DMS53 treated with DMSO at 0.1 percent for 48 hours (cell line): Measurements from ENCODE around the gene ARFIP1.
A peak's percentile ranks its signal among the peaks of the same experiment; 100 is the strongest.
"Not testable (repeated sequence)": the region's sequence is repeated elsewhere in the genome, so short reads cannot be mapped to it uniquely, and the experiment has no call there.

Experiments
- DNase-seq: peaks from one replicate; lab custom pipeline; 2025; ENCODE audit not compliant: unreplicated experiment; lab: John Stamatoyannopoulos, UW

The ARFIP1 gene

GRCh38 chr4:152894673-152895072 is 114.9 kb downstream of the ARFIP1 start:
- no peak for DNase-seq

DNA sequence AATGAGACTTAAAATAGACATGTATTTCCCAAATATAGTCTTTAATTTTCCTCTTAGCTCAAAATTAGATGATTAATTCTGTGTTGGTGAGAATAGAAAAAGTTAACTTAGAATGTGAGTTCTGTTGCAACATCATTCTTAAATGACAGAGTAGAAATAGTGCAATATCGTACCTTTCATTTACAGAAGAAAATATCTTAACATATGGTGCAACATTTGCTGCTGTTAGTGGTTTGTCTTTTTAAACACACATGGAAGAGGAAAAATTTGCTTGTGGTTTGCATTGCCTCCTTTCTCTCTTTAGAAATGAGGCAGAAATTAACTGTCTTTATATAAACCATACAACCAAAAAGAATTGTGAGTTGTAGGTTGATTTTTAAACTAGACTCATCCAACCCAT is 117.1 kb downstream of the ARFIP1 start:
- DNase-seq: no peak

DNA sequence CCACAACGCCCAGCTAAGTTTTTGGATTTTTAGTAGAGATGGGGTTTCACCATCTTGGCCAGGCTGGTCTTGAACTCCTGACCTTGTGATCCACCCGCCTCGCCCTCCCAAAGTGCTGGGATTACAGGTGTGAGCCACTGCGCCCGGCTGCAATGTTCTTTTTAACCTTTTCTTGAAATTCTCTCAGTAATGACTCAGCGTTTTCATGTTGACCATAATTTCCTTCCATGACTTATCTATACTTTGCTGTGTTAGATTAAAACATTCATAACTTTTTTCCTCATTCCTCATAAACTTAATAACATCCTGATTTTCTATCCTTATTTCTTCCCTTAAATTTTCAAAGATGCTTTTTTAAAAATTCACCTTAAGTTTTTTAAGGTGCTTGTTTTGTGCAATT is 118.4 kb downstream of the ARFIP1 start:
- not testable (repeated sequence) for DNase-seq

DNA sequence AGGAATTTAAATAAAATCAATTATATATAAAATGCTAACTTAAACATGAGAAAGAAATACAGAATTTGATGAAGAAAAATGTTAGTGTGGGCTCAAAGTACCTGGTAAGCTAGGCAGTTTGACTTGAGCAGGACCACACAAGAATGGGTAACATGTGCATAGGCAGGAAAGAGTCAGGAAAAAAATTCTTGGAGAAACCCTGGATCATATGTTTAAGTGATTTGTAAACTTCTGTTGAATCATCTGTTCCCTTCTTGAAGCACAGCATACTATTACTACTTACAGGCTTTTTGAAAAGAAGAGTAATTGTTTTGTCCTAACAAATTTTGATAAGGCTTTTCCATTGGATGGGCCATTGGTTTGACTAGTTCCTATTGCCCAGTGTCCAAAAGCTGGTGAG is 118.9 kb downstream of the ARFIP1 start:
- no peak for DNase-seq

DNA sequence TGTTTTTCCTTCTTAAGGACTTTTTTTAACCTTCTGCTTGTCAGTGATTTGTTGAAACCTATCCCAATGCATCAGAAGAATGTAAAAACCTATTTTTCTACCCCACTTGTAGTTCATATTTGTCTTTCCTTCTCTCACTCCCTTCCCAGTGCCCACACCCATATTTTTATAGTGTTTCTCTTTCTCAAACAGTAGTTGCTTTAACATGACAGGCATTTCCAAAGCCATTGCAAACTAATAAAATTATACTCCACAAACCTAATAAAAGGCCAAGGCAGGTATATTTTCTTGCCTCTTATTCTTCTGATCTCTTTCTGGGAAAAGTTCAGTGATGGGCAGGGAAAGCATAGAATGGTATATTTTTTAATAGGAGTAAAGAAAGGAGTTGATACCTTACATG is 120.6 kb downstream of the ARFIP1 start:
- no peak for DNase-seq

DNA sequence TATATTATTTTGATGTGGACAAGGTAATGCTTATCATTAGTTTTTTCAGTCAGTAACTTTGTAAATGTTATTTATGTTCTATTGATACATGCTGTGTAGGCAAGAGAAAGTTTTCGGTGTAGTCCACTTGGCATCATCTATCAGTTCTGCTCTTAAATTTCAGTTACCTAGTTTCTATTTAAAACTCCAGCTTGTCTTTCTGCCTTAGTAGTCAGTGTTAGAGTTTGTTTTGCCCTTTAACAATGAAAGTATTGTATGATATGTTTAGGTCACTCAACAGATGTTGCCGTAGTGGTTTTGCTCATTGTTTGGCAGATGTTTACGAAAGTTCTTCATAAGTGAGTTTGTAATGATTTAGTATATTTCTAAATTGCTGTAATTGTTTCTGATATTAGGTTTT is 121.5 kb downstream of the ARFIP1 start:
- DNase-seq: no peak

- no peak for DNase-seq
Observed at GRCh38 chr4:152903658-152904057, 123.9 kb downstream of the ARFIP1 start.

DNA sequence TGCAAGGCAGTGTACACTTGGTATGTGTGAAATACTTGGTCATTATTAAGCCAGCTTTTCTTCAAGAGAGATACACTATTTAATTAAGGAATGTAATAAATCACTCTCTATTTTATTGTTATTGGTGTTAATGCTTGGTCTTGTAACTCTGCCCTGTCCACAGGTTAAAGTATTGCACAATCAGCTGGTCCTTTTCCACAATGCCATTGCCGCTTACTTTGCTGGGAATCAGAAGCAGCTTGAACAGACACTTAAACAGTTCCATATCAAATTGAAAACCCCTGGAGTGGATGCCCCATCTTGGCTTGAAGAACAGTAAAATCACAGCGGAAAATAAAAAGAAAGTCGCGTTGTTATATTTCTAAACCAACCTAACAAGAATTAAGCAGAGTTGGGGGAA is 130.1 kb downstream of the ARFIP1 start:
- no peak for DNase-seq

DNA sequence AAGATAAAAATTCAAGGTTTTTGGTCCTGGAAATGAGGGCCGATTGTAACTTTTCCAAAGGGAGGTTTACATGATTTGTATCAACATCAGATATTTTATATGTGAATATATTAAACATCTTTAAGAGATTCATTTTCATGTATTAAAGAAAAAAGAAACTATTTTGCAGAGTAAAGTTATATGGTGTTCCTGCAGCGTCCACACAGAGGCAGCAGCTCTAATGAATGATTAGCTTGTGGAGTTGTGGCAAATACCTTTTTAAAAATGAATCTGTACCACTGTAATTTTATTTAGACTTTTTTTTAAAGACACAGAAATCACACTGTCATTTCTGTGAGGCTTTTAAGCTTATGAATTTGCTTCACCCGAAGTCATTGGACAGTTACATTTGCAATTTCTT is 130.8 kb downstream of the ARFIP1 start:
- DNase-seq: no peak

DNA sequence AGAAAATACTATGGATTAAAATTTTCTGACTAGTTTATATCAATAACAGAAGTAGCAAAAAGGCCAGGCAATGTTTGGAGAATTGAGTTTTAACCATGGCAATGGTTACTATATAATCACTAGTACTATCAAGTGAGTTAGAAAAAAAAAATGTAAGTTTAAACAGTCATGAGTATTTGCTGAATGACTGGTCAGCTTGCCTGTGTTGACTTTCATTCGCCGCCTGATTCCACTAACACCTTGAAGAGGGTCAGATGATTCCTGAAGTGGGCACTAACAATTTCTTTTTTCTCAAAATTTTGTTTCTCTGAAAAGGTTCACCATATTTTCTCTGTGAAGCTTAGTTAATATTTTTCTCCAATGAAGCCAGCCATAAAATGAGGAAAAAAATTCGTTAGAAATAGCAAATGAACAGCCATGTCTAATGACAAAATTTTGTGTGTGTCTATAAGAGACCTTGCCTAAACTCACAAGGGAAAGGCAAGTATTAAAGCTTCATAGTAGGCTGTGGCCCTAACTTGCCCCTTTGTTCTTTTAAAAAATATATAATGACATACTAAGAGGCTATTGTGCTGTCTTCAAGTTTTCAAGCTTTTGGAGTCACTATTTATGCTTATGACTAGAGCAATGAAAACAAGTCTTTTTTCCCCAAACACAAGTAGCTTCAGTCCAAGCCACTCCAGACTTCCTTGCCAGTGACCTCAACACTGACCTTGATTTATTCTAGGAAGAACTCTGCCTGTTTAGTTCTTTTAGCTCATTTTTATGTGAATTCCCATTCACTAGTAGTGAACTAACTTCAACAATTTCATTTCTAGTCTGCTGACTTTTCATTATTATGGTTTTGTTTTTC is 138.0 kb downstream of the ARFIP1 start:
- DNase-seq: peak; percentile 83

- DNase-seq: no peak
Observed at GRCh38 chr4:152919826-152920225, 140.1 kb downstream of the ARFIP1 start.

DNA sequence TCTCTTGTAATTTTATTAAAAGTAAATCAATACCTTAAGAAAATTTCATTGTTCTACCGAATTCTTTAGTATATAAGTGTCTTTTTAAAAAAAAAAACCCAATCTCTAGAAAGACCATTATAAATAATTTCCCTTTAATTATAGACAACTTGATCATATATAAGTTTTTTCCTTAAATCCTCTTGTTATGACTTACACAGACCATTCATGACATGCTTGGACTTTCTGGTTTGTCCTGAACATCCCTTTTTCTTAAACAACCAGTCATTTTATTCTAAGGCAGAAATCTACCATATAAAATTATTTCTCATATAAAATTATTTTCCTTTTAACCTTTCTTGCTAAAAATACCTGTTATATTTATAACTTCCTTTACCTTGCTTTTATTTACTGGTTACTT is 141.0 kb downstream of the ARFIP1 start:
- no peak for DNase-seq

- DNase-seq: no peak
Observed at GRCh38 chr4:152921284-152921683, 141.5 kb downstream of the ARFIP1 start.

DNA sequence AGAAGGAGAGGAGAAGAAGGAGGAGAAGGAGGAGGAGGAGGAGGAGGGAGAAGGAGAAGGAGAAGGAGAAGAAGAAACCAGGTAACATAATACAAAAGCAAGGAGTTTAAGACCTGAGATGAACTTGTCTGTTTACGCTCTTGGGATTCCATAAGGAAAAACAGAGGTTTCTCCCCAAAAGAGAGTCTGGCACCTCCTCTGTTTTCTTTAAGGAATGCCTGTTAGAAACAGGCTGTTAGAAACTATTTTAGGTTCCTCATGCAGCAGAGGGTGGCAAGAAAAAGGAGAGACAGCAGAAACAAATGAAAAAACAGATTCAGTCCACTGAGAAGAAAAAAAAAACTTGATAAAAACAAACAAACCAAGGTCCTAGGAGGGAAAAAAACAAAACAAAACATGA is 146.1 kb downstream of the ARFIP1 start:
- DNase-seq: no peak

DNA sequence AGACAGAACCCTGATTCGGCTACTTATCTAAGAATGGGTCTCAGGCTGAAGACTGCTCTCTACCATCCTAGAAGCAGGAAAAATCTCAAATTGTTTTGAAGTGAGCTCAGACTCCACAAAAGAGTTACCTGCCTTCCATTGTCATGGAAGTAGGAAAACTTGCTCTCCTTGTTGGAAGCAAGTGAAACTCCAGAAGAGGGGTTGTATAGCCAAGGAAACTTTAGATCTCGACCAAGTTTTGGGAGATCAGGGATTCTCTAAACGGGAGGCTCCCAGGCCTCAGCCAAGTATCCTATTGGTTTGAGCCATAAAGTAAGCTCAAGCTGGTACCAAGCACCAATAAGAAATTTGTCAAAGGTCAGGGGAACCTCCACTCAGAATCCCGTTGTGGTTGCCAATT is 147.2 kb downstream of the ARFIP1 start:
- no peak for DNase-seq

- DNase-seq: no peak
Observed at GRCh38 chr4:152927737-152928136, 148.0 kb downstream of the ARFIP1 start.

GRCh38 chr4:152928286-152928685 is 148.5 kb downstream of the ARFIP1 start:
- no peak for DNase-seq

- no peak for DNase-seq
Observed at GRCh38 chr4:152929888-152930287, 150.1 kb downstream of the ARFIP1 start.

GRCh38 chr4:152935143-152935542 is 155.4 kb downstream of the ARFIP1 start:
- no peak for DNase-seq

DNA sequence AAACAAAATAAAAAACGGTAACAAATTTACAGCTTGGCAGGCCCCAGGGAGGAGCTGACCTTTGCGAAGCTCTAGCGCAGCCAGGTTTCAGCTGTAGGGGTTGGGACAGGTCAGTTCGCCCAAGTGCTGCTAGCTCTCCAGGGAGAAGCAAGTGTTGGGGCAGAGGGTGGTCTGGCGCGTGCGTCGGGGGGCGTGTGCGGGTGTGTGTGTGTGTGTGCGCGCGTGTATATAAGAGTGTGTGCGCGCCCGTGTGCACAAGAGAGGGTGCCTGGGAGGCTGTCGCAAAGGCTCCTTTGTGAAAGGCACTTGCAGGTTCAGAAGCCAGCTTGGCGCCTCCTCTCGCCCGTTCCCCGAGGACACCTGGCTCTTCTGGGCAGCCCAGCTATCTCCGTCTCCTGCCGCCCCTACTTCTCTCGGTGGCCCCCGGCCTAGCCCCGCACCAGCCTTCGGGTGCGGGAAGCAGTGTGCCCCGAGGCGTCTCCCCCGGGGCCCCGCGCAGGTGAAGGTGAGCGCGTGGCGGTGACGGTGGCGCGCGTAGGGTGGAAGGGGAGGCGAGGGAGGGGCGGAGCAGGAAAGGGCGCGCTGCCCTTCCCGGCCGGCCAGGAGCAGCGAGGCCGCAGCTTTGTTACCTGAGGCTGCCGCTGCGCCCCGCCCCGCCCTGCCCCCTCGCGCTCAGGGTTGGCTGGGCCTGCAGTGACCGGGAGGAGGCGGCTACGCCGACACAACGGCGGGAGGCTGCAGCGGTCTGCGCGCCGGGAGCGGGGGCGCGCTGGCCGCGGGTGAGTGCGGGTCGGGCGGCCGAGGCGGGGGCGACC is 156.1 kb downstream of the ARFIP1 start, which contains the start of gene FHDC1:
TSS of gene FHDC1 (plus strand) at position 693 of the 815 bp plus-strand sequence. CDS start 6,735 bp downstream, outside the sequence.
- DNase-seq: peak; percentile 67

GRCh38 chr4:152936446-152937335 is 156.9 kb downstream of the ARFIP1 start:
- no peak for DNase-seq
